Osteoblast (primary cell): Measurements from ENCODE around the gene SELENOM. TPM values are rescaled to one million over a fixed set of nuclear protein-coding genes. Genes with fewer than 3 reads are reported as not detected.
"Not testable (repeated sequence)": the region's sequence is repeated elsewhere in the genome, so short reads cannot be mapped to it uniquely, and the experiment has no call there.

Experiments used
- DNase-seq: peaks from one replicate; pipeline ENCODE4 v3.0.0; 2011; ENCODE audit warnings: low spot score, mixed read lengths; ENCODE audit not compliant: insufficient read length; ENCODE audit errors: missing footprints
- H2AFZ ChIP-seq: 2 replicates; pipeline ENCODE4 v1.6.0; 2011; ENCODE audit warnings: mild to moderate bottlenecking, low read length
- H3K27ac ChIP-seq: 2 replicates; pipeline ENCODE4 v1.5.1; 2011; ENCODE audit warnings: mild to moderate bottlenecking, low read depth, low read length, moderate library complexity
- H3K27me3 ChIP-seq: 2 replicates; pipeline ENCODE4 v1.6.0; 2012; ENCODE audit warnings: mild to moderate bottlenecking, control low read depth, inconsistent platforms, low read length, moderate library complexity; ENCODE audit not compliant: insufficient read depth
- H3K36me3 ChIP-seq: 2 replicates; pipeline ENCODE4 v1.5.1; 2011; ENCODE audit warnings: mild to moderate bottlenecking, low read length, control low read depth, moderate library complexity; ENCODE audit not compliant: insufficient read depth
- H3K4me1 ChIP-seq: 2 replicates; pipeline ENCODE4 v1.5.1; 2011; ENCODE audit warnings: mild to moderate bottlenecking, low read length, control low read depth, moderate library complexity; ENCODE audit not compliant: insufficient read depth
- H3K4me2 ChIP-seq: 2 replicates; pipeline ENCODE4 v1.6.0; 2011; ENCODE audit warnings: mild to moderate bottlenecking, low read length; ENCODE audit not compliant: insufficient read depth
- H3K4me3 ChIP-seq: fragments of 200-600 bp; sonication (generic); 3 replicates; pipeline ENCODE4 v1.5.1; 2012; ENCODE audit warnings: mild to moderate bottlenecking, low read length, inconsistent platforms; ENCODE audit not compliant: insufficient read depth
- H3K79me2 ChIP-seq: 2 replicates; pipeline ENCODE4 v1.6.0; 2012; ENCODE audit warnings: mild to moderate bottlenecking, low read length, control low read depth, inconsistent platforms; ENCODE audit not compliant: insufficient read depth
- H3K9me3 ChIP-seq: 2 replicates; pipeline ENCODE4 v1.5.1; 2011; ENCODE audit warnings: low read depth, low read length, control low read depth
- H4K20me1 ChIP-seq: 2 replicates; pipeline ENCODE4 v1.6.0; 2012; ENCODE audit warnings: mild to moderate bottlenecking, low read length, control low read depth; ENCODE audit not compliant: insufficient read depth
- CTCF ChIP-seq: IDR thresholded peaks from 2 replicates; pipeline ENCODE4 v1.5.1; 2011; ENCODE audit warnings: mild to moderate bottlenecking, low read depth, low read length, moderate library complexity; ENCODE audit errors: extremely low read depth
- total RNA-seq: library from RNA; depleted of rRNA; stranded (reverse); fragments of >200 nt; gene quantifications from 2 replicates; pipeline ENCODE4 v1.2.3, GENCODE V29; 2012

The SELENOM gene
- total RNA-seq, 1 donor, result 157 TPM

GRCh38 chr22:31099386-31099785 is 8.0 kb downstream of the SELENOM start:
- no peak for TF ChIP-seq CTCF
- Histone ChIP-seq H3K79me2 (peaks cover 32% of the 10 kb centered on the region), H3K36me3 (peaks cover 83% of the 10 kb centered on the region), H3K4me3 (no peak overlapping the region), H3K27me3 (no peaks in the 10 kb centered on the region), H3K9me3 (no peaks in the 10 kb centered on the region), H4K20me1 (peaks cover 23% of the 10 kb centered on the region), H3K4me1 (peaks cover 16% of the 10 kb centered on the region), H2AFZ (no peak overlapping the region), H3K27ac (no peak overlapping the region), H3K4me2 (no peak overlapping the region)
- DNase-seq, result peak; percentile 86

- Histone ChIP-seq H3K4me1 (peaks cover 16% of the 10 kb centered on the region), H3K27me3 (no peaks in the 10 kb centered on the region)
Measured at GRCh38 chr22:31098632-31099110, 8.7 kb downstream of the SELENOM start.

DNA sequence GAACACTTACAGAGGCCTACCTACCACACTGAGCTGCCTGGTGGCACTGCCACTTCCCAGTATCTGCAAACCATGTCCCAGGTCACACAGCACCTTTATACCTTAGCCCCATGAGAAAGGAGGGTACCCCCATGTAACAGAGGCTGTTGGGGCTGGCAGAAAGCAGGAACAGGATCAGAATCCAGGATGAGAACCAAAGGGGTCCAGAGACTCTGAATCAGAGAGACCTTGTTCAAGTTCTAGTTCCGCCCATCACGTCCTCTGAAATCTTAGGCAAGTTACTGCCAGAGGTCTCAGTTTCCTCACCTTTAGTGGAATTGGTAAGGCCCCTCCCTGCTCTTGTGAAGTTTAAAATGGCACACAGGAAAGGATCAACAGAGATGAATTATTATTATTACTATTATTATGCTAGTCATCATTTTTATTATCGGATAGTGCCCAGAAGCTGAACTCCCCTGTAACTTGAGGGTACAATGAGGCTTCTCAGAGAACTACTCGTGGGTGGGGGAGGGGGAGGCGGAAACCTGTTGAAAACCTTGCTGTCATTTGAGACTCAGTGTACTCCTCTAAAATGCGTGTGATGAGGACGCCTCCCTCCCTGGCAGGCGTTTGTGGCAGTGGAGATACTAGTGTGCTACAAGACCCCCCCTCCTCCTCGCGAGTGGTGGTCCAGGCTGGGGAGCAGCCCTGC is 9.3 kb downstream of the SELENOM start:
- peaks cover 31% of the 10 kb centered on the region for H3K79me2 ChIP-seq
- H2AFZ ChIP-seq, result no peak overlapping the region
- peaks cover 16% of the 10 kb centered on the region for H4K20me1 ChIP-seq
- H3K27ac ChIP-seq, result no peak overlapping the region
- H3K4me1 ChIP-seq, result peaks cover 14% of the 10 kb centered on the region
- DNase-seq, result peak; percentile 85
- no peaks in the 10 kb centered on the region for H3K27me3 ChIP-seq
- peaks cover 84% of the 10 kb centered on the region for H3K36me3 ChIP-seq
- H3K9me3 ChIP-seq, result no peaks in the 10 kb centered on the region
- TF ChIP-seq CTCF, result no peak
- H3K4me2 ChIP-seq, result no peak overlapping the region
- no peak overlapping the region for H3K4me3 ChIP-seq

More at GRCh38 chr22:31098632-31099110, 8.7 kb downstream of the SELENOM start:
- peaks cover 22% of the 10 kb centered on the region for H4K20me1 ChIP-seq
- H3K27ac ChIP-seq, result no peak overlapping the region
- peaks cover 31% of the 10 kb centered on the region for H3K79me2 ChIP-seq
- no peak overlapping the region for H3K4me2 ChIP-seq
- no peak for TF ChIP-seq CTCF
- no peak overlapping the region for H2AFZ ChIP-seq
- H3K9me3 ChIP-seq, result no peaks in the 10 kb centered on the region
- H3K4me3 ChIP-seq, result no peak overlapping the region
- peaks cover 83% of the 10 kb centered on the region for H3K36me3 ChIP-seq
- peak; percentile 87 for DNase-seq

GRCh38 chr22:31097539-31097938 is 9.8 kb downstream of the SELENOM start:
- H3K9me3 ChIP-seq, H3K4me3 ChIP-seq, H3K4me2 ChIP-seq, H2AFZ ChIP-seq, H3K27ac ChIP-seq, DNase-seq, H3K4me1 ChIP-seq, H3K27me3 ChIP-seq: not testable (repeated sequence)
- peaks cover 84% of the 10 kb centered on the region for H3K36me3 ChIP-seq
- H3K79me2 ChIP-seq, result peaks cover 32% of the 10 kb centered on the region
- H4K20me1 ChIP-seq, result peaks cover 11% of the 10 kb centered on the region
